NCI-H748 treated with DMSO at 0.1 percent for 48 hours (cell line): ENCODE results near the gene SLC13A2.
"Not testable (repeated sequence)": the region's sequence is repeated elsewhere in the genome, so short reads cannot be mapped to it uniquely, and the experiment has no call there.

Source experiments
- DNase-seq: peaks from one replicate; lab custom pipeline; 2025; lab: John Stamatoyannopoulos, UW

The SLC13A2 gene

DNA sequence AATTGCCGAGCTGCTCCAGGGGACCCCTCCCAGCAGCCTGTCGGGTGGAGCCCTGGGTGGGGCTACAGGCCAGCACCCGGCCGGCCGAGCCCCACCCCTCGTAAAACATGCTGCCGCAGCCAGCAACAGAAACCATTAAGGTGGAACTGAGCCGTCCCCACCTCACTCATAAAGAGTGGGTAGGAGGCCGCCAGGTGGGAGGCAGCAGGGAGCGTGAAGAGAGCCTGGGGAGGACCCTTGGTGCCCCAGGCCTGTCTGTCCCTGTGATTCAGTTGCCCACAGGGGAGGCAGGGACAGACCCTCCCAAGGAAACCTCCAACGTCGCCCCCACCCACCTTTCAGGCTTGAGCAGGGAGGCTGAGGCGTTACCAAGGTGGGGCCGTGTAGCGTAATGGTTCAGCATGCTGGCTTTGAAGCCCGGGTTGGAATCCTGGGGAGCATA lies 41.1 kb downstream of the SLC13A2 start:
- no peak for DNase-seq

DNA sequence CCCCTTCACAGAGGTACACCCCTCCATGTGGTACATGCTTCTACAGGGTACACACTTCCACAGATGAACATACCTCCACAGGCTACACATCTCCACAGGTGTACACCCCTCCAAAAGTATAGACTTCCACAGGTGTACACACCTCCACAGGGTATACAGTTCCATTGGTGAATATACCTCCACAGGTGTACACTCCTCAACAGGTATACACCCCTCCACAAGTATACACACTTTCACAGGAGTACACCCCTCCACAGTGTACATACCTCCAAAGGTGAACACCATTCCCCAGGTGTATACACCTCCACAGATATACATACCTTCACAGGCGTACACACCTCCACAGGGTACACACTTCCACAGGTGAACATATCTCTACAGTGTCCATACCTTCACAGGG lies 42.1 kb downstream of the SLC13A2 start:
- DNase-seq, result no peak

DNA sequence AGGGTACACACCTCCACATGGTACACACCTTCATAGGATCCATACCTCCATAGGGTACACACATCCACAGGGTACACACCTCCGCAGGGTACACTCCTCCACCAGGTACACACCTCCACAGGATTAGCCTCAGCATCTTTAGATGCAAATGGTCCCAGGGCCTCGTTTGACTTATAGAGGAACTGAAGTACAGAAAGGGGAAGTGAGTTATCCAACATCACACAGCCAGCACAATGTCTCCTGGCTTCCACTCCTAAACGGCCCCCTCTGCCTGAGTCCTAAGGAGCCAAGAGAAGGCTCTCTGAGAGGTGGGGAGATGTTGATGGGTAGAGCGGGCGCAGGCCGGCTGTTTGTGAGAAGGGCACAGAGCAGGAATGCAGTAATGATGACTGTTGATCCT lies 44.7 kb downstream of the SLC13A2 start:
- no peak for DNase-seq

DNA sequence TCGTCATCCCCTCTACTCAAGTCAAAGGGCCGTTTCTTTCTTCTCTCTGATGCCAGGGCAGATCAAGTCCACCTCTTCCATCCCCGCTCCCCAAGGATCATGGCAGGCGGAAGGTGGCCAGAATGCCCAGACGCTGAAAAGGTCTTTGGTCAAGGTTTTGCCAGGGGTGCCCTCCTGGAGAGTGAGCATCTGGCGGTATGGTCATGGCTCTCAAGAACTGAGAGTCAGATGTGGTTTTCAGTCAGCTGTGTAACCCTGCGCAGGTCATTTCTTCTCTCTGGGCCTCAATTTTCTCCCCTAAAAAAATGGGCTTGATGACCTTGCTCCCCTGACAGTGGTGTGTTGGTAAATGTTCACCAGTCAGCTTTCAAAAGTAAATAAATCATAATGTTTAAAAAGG lies 45.1 kb downstream of the SLC13A2 start:
- DNase-seq, result no peak

DNA sequence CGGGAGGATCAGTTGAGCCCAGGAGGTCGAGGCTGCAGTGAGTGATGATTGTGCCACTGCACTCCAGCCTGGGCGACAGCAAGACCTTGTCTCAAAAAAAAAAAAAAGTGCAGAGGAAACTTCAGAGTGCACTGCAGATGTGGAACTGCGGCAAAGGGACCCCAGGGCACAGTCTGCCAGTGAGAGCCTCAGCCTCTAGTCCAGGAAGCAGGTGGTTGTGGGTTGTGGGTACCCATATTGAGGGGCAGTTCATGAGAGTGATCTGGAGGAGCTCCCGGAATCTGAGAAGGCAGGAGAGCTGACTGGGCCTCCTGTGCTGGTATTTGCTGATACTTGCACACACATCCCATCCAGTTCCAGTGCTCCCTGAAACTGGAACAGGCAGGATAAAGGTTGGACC lies 45.8 kb downstream of the SLC13A2 start:
- no peak for DNase-seq

DNA sequence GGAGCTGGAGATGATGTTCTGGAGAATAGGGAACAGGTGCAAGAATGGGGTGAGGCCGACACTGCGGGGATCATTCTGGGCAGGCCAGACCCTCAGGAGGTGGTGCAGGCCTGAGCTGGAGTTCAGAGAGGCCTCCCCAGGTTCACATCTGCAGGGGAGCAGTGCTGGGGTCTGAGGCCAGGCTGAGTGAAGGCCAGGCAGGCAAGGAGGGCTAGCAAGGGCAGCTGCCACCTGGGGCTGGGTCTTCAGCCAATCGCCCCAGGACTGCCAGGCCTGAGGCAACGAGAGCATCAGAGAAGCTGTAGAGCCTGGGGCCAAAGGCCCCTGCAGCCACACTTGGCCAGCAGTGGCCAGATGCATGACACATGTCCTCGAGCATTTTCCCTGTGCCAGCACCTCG lies 47.2 kb downstream of the SLC13A2 start:
- DNase-seq, result no peak

DNA sequence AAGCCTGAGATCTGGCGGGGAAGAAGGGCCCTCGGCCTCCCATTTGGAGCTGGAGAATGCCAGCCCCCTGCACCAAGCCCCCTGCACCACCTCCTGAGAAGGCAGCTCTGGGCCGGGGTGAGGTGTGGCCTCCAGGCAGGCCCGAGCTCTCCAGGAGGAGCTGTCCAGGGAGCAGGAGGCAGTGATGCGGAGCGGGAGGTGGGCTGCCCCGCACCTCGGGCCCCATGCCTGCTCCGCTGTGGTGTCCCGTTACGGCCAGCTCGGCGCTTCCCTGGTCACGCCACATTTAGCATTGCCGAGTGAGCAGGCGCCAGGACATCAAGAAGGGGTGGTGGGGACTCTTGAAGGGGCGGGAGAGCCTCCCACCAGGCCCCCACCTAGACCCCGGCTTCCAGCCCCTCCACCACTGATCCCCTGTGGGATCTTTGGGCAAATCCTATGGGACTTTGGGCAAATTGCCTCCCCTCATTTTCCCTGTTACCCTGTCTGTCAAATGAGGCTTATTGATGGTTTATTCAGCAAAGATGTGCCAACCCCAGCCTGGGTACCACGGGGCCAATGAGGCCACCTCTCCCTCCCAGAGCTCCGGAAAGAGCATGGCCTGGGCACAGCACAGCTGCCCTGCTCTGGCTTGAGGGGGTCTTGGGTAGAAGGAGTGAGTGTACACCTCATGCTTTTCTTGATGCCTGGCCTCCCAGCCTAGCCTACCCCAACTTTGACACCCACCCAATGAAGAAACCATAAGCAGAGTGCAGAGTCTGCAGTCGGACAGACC lies 48.1 kb downstream of the SLC13A2 start:
- DNase-seq, result no peak

DNA sequence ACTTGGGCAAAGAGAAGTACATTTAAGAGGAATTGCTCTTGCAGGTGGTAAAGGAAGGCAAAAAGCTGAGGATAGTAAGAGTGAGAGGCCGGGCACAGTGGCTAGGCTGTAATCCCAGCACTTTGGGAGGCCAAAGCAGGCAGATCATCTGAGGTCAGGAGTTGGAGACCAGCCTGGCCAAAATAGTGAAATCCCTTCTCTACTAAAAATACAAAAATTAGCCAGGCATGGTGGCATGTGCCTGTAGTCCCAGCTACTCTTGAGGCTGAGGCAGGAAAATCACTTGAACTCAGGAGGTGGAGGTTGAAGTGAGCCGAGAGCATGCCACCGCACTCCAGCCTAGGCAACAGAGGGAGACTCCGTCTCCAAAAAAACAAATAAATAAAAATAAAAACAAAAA lies 48.8 kb downstream of the SLC13A2 start:
- not testable (repeated sequence) for DNase-seq

DNA sequence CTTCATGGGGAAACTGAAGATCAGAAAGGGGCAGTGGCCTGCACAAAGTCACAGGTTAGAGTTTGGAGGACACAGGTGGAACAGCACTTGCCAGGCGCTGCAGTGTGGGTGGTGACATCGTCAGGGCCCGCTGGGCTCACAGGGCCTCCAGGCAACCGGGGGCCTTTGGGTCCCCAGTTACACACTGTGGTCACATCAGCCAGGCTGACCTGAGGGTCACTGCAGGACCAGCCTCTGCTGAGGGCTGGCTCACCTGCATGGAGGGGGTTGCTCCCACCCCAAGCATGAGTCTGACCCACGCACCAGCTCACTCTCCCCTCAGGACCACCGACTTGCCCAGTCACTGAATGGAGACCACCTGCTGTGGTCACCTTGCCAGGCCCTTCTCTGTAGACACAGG lies 49.7 kb downstream of the SLC13A2 start:
- DNase-seq, result no peak

DNA sequence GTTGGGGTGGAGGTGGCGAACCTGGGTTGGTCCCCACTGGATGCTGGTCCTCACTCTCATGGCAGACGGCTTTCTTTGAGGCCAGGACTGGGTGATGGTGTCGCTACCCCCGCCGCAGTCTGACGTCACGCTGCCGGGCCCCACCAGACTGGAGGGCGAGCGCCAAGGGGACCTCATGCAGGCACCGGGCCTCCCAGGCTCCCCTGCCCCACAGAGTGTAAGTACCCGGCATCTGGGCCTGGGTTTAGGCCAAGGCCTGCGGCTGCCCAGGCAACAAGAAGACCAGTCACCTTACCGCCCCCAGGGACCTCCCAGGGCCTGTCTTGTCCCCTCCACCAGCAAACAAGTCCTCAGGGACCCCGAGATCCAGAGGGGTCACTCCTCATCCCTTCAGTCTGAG lies 50.4 kb downstream of the SLC13A2 start:
- DNase-seq, result no peak

DNA sequence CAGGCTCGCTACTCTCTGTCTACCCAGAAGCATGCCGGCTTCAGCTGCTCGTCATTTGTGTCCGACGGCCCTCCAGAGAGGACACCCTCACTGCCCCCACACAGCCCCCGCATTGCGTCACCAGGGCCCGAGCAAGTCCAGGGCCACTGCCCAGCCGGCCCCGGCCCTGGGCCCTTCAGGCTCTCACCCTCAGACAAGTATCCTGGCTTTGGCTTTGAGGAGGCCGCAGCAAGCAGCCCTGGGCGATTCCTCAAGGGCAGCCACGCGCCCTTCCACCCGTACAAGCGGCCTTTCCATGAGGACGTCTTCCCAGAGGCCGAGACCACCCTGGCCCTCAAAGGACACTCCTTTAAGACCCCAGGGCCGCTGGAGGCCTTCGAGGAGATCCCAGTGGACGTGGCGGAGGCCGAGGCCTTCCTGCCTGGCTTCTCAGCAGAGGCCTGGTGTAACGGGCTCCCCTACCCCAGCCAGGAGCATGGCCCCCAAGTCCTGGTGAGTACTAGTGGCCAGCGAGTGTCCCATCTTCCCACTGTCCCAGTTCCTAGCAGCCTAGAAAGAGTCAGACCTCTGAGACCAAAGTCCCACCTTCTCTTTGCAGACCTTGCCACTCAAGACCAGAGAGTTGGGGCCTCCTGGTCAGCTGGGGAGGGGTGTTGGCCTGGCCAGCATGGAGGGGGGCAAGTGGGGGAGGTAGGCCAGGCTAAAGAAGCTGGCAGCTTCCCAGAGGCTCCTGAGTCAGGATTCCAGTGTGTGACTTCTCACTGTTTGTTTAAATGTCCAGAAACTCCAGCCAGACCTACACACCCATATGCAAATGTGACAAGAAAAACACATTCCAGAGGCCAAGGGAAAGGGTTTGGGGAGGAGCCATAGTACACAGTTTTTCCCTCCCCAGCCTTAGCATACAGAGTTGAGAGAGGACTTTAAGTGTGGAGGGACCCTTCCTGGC lies 51.3 kb downstream of the SLC13A2 start:
- DNase-seq, result no peak

DNA sequence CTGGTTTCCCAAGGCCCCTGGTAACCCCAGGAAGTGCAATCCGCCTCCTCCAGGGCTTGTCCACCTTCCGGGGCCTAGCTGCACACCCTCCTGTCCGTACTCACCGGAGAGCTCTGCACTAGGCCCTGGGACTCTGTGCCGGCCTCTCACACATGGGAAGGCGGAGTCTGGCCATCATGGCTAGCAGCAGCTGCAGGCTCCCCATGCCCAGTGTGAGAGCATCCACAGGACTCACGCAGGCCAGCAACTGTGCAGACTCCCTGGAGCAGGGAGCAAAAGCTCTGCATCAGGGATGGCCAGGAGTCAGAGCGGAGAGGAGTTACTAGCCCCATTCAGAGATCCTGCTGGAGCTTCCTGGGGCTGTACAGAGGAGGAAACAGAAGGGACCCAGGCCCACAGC lies 52.9 kb downstream of the SLC13A2 start:
- DNase-seq, result no peak

DNA sequence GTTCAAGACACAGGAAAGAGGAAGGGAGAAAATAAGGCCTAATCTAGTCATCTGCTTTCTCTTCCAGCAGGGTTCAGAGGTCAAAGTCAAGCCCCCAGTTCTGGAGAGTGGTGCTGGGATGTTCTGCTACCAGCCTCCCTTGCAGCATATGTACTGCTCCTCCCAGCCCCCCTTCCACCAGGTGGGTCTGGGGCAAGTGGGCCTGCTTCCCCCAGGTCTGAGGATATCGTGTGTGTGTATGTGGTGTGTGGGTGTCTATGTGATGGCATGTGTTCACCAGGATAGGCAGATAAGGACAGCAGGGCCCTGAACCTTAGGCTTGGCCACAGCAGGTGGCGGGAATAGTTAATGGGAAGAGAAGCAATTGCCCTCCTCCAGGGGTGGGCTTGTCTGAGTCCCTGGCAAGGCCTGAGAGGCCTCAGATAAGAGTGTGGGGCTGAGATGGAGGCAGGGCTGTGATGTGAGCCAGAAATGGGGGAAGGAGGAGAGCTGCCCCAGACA lies 53.8 kb downstream of the SLC13A2 start:
- DNase-seq, result no peak

DNA sequence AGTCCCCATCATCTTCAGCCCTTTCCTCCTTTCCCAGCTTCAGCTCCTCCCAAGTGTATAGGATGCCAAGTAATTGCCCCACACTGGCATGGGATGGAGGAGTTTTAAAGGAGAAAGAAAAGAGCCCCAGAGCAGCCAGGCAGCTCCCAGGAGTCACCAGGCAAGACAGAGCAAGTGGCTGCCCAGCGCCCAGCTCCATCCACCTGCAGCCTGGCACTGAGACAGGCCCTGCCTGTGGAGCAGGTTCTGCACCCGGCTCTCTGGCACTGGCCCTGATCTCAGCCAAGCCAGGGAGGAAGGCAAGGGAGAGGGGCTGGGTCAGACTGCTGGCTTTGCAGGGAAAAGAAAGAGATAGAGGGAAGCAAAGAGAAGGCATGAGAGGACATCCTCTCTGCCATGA lies 54.4 kb downstream of the SLC13A2 start:
- no peak for DNase-seq

DNA sequence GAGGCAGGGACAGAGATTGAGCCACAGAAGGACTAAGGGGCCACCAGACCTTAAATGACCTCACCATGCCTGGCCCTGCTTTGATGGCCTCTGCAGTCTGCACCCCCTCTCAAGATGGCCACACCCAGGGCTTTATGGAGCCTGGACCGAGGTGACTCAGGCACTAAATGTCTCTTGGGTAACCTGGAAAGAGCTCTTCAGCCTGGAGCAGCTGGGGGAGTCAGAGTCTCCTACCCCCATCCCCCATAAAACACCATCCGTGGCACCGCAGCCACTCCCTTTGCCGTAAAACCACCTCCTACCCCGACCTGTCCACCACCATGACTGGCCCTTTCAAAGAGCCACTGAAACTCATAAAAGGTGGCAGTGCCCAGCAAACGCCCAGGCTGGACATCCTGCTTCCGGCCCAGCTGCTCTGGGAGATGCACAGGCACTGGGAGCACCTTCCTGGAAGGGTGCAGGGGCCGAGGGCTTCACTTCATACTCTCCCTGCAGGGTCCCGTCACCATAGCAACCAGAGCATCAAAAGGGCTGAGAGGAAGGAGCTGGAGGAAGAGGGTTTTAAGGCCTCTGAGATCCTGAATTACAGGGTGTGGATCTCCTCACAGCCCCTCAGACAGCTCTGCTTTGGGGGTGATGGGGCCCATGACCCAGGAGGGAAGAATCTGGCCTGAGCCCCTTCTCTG lies 55.0 kb downstream of the SLC13A2 start:
- DNase-seq, result no peak

DNA sequence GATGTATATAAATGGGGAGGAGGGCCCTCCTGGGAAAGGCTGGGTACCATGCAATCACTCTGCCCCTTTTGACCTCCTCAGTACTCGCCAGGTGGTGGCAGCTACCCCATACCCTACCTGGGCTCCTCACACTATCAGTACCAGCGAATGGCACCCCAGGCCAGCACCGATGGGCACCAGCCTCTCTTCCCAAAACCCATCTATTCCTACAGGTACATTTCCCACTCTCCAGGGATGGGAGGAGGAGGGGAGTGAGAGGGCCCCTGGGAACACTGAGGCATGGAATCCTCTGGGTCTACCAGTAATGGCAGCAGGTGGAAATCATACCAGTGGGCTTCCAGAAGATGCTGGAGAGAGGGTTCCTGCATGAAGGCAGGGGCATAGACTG lies 55.6 kb downstream of the SLC13A2 start:
- no peak for DNase-seq

DNA sequence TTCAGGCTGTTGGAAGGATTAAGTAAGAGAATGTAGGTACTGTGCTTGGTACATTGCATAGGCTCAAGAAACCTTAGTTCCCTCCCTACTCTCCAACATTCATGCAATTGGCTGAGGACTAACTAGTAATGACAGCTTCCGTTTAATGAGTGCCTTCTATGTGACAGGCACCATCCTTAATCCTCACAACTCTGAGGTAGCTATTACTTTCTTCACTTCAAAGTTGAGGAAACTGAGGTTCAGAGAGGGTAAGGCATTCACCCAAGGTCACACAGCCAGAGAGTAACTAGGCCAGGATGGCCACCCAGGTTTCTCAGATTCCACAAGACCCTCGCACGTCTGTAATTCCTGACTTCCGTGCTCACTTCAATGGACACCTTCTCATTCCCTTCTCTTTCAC lies 56.8 kb downstream of the SLC13A2 start:
- DNase-seq, result no peak

DNA sequence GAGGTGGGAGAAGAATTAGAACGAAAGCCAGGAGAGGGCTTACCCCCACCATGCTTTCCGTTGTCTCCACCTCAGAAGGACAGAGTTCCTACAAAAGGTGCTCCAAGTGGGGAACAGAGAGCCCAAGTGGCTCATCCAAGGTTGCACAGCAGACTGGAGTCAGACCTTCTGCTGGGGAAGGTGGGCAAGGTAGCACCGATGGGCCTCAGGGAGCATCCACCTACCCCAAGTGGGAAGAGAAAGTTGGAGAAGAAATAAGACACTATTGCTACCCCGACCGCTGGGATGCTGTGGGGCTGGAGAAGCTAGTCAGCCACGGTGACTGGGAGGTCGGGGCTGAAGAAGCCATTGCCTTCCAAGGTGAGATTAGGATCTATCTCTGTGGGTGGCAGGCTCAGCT lies 57.5 kb downstream of the SLC13A2 start:
- DNase-seq, result no peak

DNA sequence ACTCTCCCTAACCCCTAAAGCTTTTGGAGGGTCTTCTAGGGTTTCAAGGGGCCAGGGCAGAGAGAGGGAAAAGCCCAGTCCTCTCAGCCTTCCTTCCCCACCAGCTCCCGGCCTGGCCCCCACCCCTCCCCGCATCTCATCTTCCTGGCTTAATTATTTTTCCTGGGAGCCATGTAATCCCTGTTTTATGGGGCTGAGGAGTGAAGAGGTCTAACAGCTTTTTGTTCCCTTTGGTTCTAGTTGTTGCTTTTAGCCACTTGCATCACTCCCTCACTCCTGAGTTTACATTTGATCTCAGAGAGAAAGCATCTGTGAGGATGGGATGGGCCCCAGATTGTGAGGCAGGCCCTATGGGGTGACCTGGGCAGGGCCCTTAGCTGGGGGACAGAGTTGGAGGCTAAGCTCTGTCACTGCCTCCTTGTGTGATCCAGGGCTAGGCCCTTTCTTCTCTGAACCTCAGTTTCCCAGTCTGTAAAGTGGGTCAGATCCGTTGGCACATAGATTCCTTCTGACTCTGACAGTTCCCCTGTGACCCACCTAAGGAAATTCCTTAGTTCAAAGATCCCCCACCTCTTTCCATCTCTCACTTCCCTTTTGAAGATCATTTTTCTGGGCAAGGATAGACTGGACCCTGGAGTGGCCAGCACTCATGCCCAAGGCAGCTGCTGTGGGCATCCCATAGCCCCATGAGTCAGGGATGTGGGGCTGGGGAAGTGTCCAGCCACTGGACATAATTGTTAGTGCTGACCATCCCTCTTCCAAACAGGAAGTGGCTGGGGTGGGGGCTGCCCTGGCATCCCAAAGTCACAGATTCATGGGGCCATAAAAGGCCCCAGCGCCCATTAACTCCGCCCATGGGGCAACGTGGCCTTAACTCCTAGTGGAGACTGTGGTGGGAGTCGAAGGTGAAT lies 58.9 kb downstream of the SLC13A2 start:
- no peak for DNase-seq

DNA sequence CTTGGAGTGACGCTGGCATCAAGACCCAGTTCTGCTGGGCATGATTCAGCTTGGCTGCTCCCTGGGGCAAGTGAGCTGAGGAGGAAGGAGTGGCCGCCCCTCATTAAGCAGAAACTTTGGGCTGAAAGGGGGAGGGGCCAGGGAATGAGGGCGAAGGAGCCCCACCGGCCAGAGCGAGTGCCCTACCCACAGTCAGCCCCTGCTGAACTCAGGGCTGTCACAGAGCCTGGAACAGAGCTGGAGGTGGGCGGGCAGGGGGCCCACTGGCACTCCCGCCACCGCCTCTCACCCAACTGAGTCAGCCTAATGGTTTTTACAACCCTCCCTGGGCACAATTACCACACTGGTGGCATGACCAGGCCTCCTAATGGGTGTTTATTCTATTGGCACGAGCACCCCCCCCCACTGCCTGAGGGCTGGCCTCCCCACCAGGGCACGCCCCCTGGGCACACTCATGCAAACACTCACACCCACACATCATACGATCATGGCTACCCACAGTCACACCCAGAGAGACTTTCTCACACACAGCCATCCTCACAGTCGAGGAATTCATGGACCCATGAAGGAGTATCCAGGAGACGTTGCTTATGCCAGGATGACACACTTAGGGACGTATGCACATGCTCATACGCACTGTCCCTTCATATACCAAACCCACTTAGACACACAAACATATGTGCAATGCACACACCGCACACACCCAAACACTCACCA lies 59.8 kb downstream of the SLC13A2 start:
- DNase-seq, result no peak
